HepG2 (cell line): Measurements from ENCODE around the gene GPX7. TPM values are rescaled to one million over a fixed set of nuclear protein-coding genes. Genes with fewer than 3 reads are reported as not detected.
"Not testable (repeated sequence)": the region's sequence is repeated elsewhere in the genome, so short reads cannot be mapped to it uniquely, and the experiment has no call there.

Source experiments
- ATAC-seq: fragments of 200-7000 bp; cut with Tn5 transposase; 3 replicates; pipeline ENCODE4 v1.9.1; 2020; ENCODE audit warnings: mild to moderate bottlenecking, moderate library complexity
- BruUV-seq: library from RNA; stranded (reverse); fragments of 400-500 nt; replicated peaks from 2 replicates; lab custom pipeline; 2021; lab: Mats Ljungman, UMichigan
- CTCF ChIA-PET: fragments of 300-600 bp; formaldehyde crosslinking; extraction: SDS; loops from one replicate; lab custom pipeline; 2021; ENCODE audit warnings: low total read pairs, inconsistent platforms, low intra/inter-chr PET ratio; lab: Yijun Ruan, JAX
- POLR2A ChIA-PET: fragments of 350-600 bp; sonication (Branson Sonifier 250); formaldehyde crosslinking; loops from one replicate; lab custom pipeline; 2020; ENCODE audit warnings: antibody characterized with exemption, inconsistent platforms; lab: Yijun Ruan, JAX
- DNase-seq: peaks from one replicate; pipeline ENCODE4 v3.0.0-alpha.2; 2015; ENCODE audit warnings: low spot score
- FAIRE-seq: peaks from 3 replicates; lab custom pipeline; 2011; peaks lifted over from hg19 to GRCh38; lab: Jason Lieb, UNC
- H2AFZ ChIP-seq: one replicate; pipeline ENCODE4 v1.6.1; 2011; ENCODE audit warnings: low read length, inconsistent platforms
- H3K27ac ChIP-seq: fragments of 300-600 bp; 3 replicates; pipeline ENCODE4 v1.8.0; 2011; ENCODE audit warnings: mixed run types, mild to moderate bottlenecking, mixed read lengths, low read length, inconsistent platforms; ENCODE audit not compliant: insufficient read depth; ENCODE audit errors: extremely low read length
- H3K27me3 ChIP-seq, 2 experiments: fragments of 200-600 bp in 1 of 2; 2 replicates in 1 of 2; 3 replicates in 1 of 2; pipeline versions ENCODE4 v1.6.0 to v1.8.0; 2011; ENCODE audit warnings: low read length in 2 of 2, mild to moderate bottlenecking in 2 of 2, moderate library complexity in 2 of 2, inconsistent platforms in 1 of 2; ENCODE audit not compliant: insufficient read depth in 2 of 2, control insufficient read depth in 1 of 2
- H3K36me3 ChIP-seq, 2 experiments: fragments of 200-600 bp in 1 of 2; replicated peaks in 1 of 2; 2 replicates in 1 of 2; 3 replicates in 1 of 2; pipeline versions ENCODE4 v1.5.1 to v1.8.0; 2011; ENCODE audit warnings: low read length in 2 of 2, inconsistent platforms in 1 of 2; ENCODE audit not compliant: insufficient read depth in 2 of 2, control insufficient read depth in 1 of 2
- H3K4me1 ChIP-seq: 2 replicates; pipeline ENCODE4 v1.5.1; 2012; ENCODE audit warnings: low read length, inconsistent platforms; ENCODE audit not compliant: insufficient read depth
- H3K4me2 ChIP-seq: 2 replicates; pipeline ENCODE4 v1.6.0; 2011; ENCODE audit warnings: low read depth, low read length, inconsistent platforms
- H3K4me3 ChIP-seq, 3 experiments: fragments of 200-600 bp in 1 of 3; sonication (generic), shearing (Covaris generic) in 1 of 3; replicated peaks in 1 of 3; 2 replicates each; pipeline ENCODE4 v1.5.1; 2011 to 2016; ENCODE audit warnings: low read length in 3 of 3, inconsistent platforms in 2 of 3, low read depth in 2 of 3, mild to moderate bottlenecking in 2 of 3, control low read depth in 1 of 3, mixed read lengths in 1 of 3; ENCODE audit not compliant: insufficient read depth in 1 of 3
- H3K79me2 ChIP-seq: one replicate; pipeline ENCODE4 v1.6.1; 2011; ENCODE audit warnings: low read length, inconsistent platforms; ENCODE audit not compliant: insufficient read depth
- H3K9ac ChIP-seq: 2 replicates; pipeline ENCODE4 v1.6.0; 2011; ENCODE audit warnings: mild to moderate bottlenecking, low read depth, low read length, inconsistent platforms; ENCODE audit not compliant: insufficient read depth
- H3K9me3 ChIP-seq: 2 replicates; pipeline ENCODE4 v1.5.1; 2012; ENCODE audit warnings: mild to moderate bottlenecking, low read length
- H4K20me1 ChIP-seq: 2 replicates; pipeline ENCODE4 v1.6.0; 2011; ENCODE audit warnings: inconsistent platforms, mild to moderate bottlenecking, low read length, moderate library complexity; ENCODE audit not compliant: insufficient read depth
- WIZ ChIP-seq: sonication (generic); formaldehyde crosslinking; IDR thresholded peaks from 2 replicates; pipeline ENCODE4 v1.5.1; 2020; ENCODE audit warnings: mild to moderate bottlenecking, missing genetic modification reagents
- ZNF121 ChIP-seq: sonication (generic); formaldehyde crosslinking; IDR thresholded peaks from 2 replicates; pipeline ENCODE4 v1.5.0; 2020; ENCODE audit warnings: mild to moderate bottlenecking, missing genetic modification reagents
- WGBS: methylation state at CpG from one replicate; pipeline ENCODE4 v1.1.6; 2017; ENCODE audit warnings: low lambda C conversion rate; 5-methylcytosine and 5-hydroxymethylcytosine counted together
- in situ Hi-C: cut with HindIII; loops from 2 replicates; pipeline ENCODE4 v1.10.0; 2017; ENCODE audit warnings: low pct_unique_long_range_greater_than_20kb; ENCODE audit not compliant: extremely low pct_ligation_motif_present
- intact Hi-C: fragments of 100-400 bp; cut with micrococcal nuclease; formaldehyde crosslinking; loops from one replicate; pipeline ENCODE4 v1.10.0; 2022; ENCODE audit not compliant: unreplicated experiment
- polyA plus RNA-seq, 8 experiments: library from polyadenylated mRNA; depleted of rRNA in 3 of 8; stranded (reverse) in 7 of 8; unstranded in 1 of 8; fragments of >200 nt; fragmentation: Illumina TruSeq in 4 of 8; extraction: Trizol in 4 of 8; gene quantifications; 2 replicates each; pipeline versions ENCODE4 v1.2.1 to v1.2.3, GENCODE V29; 2011 to 2016; ENCODE audit warnings: low read depth in 4 of 8, missing spikeins in 1 of 8, mixed read lengths in 1 of 8; ENCODE audit not compliant: insufficient read depth in 1 of 8
- total RNA-seq, 5 experiments: library from RNA; depleted of rRNA; stranded (reverse); fragments of >200 nt; fragmentation: Illumina TruSeq; extraction: Trizol; gene quantifications; 2 replicates each; pipeline ENCODE4 v1.2.3, GENCODE V29; 2016; ENCODE audit warnings: low read depth in 1 of 5

The GPX7 gene
- total and polyA plus RNA-seq, 2 of the 13 experiments (the other 11 are each of a cell fraction or from before 2014, with no cell fraction given) = 14.1 to 16.2 TPM

DNA sequence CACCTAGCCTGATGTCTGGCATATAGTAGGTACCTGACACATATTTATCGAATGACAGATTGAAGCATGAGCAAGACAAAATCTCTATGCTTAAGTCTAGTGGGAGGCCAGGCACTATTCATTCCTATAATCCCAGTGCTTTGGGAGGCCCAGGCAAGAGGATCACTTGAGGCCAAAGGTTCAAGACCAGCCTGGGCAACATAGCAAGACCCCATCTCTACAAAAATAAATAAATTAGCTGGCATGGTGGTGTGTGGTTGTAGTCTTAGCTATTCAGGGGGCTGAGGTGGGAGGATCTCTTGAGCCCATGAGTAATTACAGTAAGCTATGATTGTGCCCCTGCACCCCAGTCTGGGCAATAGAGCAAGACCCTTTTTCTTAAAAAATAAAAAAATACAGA is 26.1 kb upstream of the GPX7 start:
- DNase-seq (no peak), ATAC-seq (no peak), FAIRE-seq (no peak)
- in situ Hi-C loops (no loop called here), intact Hi-C loops (no loop called here)
- no peak overlapping the region for H3K4me3 ChIP-seq
- BruUV-seq = no TSS peak
- WGBS = 93% methylated on average over 1 of the region's 1 CpG
- H3K4me1 ChIP-seq = peaks cover 19% of the 10 kb centered on the region
- CTCF ChIA-PET = no interaction called here
- POLR2A ChIA-PET = interaction anchor here (2.0 kb wide), 1 partner anchor 23 kb away, joined by 5 read pairs; the partner anchor contains the start of gene TUT4
- no peaks in the 10 kb centered on the region for H3K27me3 ChIP-seq
- H3K9ac ChIP-seq = no peak overlapping the region
- H4K20me1 ChIP-seq = no peaks in the 10 kb centered on the region
- no peak overlapping the region for H3K4me2 ChIP-seq
- H3K36me3 ChIP-seq = no peaks in the 10 kb centered on the region
- H2AFZ ChIP-seq = no peak overlapping the region
- no peaks in the 10 kb centered on the region for H3K79me2 ChIP-seq
- H3K27ac ChIP-seq = no peak overlapping the region
- TF ChIP-seq WIZ (CRISPR knock-in tag) = no peak
- peak; percentile 52 for TF ChIP-seq ZNF121 (CRISPR knock-in tag)
- no peaks in the 10 kb centered on the region for H3K9me3 ChIP-seq

DNA sequence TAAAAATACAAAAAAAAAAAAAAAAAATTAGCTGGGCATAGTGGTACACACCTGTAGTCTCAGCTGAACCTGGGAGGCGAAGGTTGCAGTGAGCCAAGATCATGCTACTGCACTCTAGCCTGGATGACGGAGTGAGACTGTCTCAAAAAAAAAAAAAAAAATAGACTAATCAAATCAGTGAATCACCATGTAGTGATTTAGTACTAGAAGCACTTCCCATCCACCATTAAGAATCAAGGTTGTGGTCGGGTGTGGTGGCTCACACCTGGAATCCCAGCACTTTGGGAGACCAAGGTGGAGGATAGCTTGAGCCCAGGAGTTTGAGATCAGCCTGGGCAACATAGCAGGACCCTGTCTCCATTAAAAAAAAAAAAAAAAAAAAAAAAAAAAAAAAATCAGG is 24.1 kb upstream of the GPX7 start:
- CTCF ChIA-PET, H3K27ac ChIP-seq, H3K9me3 ChIP-seq, H2AFZ ChIP-seq, H3K27me3 ChIP-seq, BruUV-seq, intact Hi-C loops, FAIRE-seq, H3K4me1 ChIP-seq, H4K20me1 ChIP-seq, H3K9ac ChIP-seq, DNase-seq, H3K36me3 ChIP-seq, ATAC-seq, H3K79me2 ChIP-seq, H3K4me2 ChIP-seq, in situ Hi-C loops, POLR2A ChIA-PET, H3K4me3 ChIP-seq: not testable (repeated sequence)
- WGBS = 62% methylated on average over 3 of the region's 3 CpGs
